Epithelial cell of prostate (primary cell): ENCODE measurements around the gene RXFP4.
A peak's percentile ranks its signal among the peaks of the same experiment; 100 is the strongest.

Experiments
- DNase-seq: peaks from one replicate; pipeline ENCODE4 v3.0.0-alpha.2; 2011; ENCODE audit warnings: low read depth, low spot score
- H3K27ac ChIP-seq: fragments of 450-650 bp; 2 replicates; pipeline ENCODE4 v1.5.1; 2017; ENCODE audit warnings: mild to moderate bottlenecking

The RXFP4 gene

GRCh38 chr1:155952505-155952890 is 11.1 kb downstream of the RXFP4 start:
- H3K27ac ChIP-seq, result peak overlapping the region; percentile 14
- no peak for DNase-seq

DNA sequence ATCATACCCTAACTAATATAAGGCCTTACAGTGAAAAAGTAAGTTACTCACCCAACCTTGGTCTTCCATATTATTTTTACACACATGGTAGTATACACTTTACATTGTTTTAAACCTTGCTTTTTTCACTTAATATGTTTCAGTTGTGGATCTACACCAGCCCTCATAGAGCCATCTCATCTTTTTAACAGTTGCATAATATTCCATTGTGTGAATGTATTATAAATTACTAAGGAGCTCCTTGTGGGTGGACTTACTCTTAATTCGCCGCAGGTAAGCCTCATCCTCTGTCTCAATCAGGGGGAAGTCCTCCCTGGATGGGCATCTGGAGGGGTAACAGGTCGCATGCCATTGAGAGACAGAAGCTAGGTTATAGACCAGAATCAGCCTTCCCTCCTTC is 13.2 kb downstream of the RXFP4 start:
- H3K27ac ChIP-seq, result no peak overlapping the region
- DNase-seq, result no peak

GRCh38 chr1:155957411-155957915 is 16.0 kb downstream of the RXFP4 start:
- no peak for DNase-seq

DNA sequence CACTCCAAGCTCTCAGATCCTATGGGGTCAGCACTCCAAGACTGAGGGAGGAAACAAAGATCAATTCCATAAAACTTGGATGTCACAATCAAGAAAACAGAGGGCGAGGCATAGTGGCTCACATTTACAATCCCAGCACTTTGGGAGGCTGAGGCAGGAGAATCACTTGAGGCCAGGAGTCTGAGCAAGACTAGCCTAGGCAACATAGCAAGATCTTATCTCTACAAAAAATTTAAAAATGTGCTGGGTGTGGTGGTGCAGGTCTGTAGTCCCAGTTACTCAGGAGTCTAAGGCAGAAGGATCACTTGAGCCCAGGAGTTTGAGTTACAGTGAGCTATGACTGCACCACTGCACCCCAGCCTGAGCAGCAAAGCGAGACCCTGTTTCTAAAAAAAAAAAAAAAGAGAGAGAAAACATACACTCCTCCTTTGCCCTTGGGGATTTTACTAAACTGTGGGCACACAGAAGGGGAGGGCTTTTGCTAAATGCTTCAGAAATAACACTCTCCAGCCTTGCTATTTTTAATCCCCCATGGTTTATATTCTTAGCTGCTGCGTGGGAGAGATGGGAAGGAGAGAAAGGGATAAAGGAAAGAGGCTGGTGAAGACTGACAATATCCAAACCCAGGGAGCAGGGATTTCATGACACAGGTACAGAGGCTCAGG is 18.8 kb downstream of the RXFP4 start:
- H3K27ac ChIP-seq, result peak overlapping the region; percentile 91
- no peak for DNase-seq

More at GRCh38 chr1:155957411-155957915, 16.0 kb downstream of the RXFP4 start:
- H3K27ac ChIP-seq, result no peak overlapping the region

DNA sequence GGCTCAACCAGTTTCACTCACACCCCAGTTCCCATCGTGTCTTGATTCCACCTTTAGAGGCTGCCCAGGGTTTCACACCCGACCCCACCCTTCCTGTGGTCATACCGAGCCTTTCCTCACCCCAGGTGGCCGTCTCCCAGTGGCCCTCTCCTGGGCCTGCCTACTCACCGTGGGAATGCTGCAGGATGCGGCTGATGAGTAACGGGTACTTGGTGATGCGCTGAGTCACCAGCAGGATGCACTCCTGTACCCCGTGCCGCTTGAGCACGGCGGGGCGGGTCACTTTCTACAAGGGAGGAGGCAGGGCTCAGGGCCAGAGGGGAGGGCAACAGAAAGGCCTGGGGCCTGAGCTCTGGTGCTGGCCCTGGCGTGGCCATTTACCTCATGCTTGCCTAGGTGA is 20.5 kb downstream of the RXFP4 start:
- peak overlapping the region; percentile 91 for H3K27ac ChIP-seq
- DNase-seq, result peak; percentile 98

DNA sequence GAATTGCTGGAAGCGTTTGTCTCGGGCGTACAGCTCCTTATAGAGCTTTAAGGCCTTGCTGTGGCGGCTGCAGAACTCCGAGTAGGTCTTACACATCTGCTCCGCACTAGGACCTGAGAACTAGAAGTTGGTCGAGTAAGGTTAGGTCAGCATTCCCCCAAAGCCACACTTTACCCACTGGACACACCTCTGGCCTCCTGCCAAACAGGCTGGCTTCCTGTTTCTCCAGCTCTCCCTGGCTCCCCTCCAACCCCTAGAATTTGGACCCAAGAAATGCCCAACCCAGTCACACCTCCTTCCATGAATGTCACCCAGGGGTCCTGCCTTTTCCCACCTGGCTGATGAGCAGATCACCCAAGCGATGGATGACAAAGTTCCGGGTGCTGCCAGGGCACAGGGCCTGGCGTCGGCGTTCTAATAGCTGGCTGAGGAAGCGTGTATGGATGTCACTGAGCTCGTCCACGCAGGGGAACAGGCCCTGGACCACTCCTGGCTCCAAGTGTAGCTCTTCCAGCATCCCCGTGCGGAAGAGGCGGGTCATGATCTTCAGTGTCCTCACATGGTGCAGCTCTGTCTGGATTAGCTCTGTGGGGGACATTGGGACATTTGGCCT is 21.3 kb downstream of the RXFP4 start:
- no peak for DNase-seq
- H3K27ac ChIP-seq, result peak overlapping the region; percentile 91

DNA sequence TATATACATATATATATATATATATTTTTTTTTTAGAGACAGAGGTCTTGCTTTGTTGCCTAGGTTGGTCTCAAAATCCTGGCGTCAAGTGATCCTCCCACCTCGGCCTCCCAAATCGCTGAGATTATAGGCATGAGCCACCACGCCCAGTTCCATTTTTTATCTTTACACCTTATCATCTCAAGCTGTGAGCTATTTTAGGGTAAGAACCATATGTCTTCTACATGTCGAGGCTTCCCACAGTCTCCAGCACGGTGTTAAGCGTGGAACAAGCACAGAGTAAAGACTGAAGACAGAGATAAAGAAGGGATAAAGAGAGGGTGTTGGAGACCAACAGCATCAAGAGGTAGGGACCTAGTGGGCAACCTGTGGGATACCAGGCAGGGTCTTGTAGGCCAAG is 22.8 kb downstream of the RXFP4 start:
- H3K27ac ChIP-seq, result peak overlapping the region; percentile 9
- no peak for DNase-seq

- DNase-seq, result no peak
- H3K27ac ChIP-seq, result peak overlapping the region; percentile 9
Measured at GRCh38 chr1:155966135-155966534, 24.7 kb downstream of the RXFP4 start.

- no peak for DNase-seq
- peak overlapping the region; percentile 13 for H3K27ac ChIP-seq
Measured at GRCh38 chr1:155966750-155967149, 25.3 kb downstream of the RXFP4 start.

DNA sequence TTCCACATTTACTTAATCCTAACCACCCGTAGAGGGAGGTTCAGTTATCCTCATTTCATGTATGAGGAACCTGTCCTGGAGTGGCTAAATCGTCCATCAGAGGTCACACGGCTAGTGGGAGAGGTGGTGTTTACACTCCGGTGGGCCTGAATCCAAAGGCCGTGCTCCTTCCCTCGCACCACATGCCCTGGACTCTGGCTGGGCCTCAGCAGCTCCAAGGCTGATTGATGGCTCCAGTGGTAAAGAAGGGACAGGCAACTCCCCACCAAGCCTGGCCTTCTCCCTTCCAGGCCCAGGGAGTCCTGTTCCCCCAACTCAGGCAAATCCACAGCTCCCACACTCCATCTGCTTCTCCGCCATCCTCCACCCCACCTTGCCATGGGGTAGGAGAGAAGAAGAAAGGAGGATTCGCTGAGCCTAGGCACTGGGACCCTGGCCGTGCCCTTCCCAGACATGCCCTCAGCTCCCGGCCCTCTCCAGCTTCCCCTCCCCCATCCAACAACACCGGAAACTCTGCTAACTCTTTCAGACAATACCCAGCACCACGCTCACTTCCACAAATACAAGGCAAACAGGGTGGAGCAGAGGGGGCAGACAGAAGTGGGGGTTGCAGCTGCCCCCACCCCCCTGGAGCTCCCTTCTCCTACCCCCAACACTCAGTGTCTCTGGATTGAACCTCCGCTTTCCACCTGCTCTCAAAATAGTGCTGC is 26.1 kb downstream of the RXFP4 start:
- DNase-seq, result no peak
- peak overlapping the region; percentile 13 for H3K27ac ChIP-seq

GRCh38 chr1:155968051-155968400 is 26.6 kb downstream of the RXFP4 start:
- H3K27ac ChIP-seq, result peak overlapping the region; percentile 13

GRCh38 chr1:155968670-155969069 is 27.2 kb downstream of the RXFP4 start:
- peak overlapping the region; percentile 13 for H3K27ac ChIP-seq
- no peak for DNase-seq

More at GRCh38 chr1:155968051-155968400, 26.6 kb downstream of the RXFP4 start:
- no peak for DNase-seq

- H3K27ac ChIP-seq, result peak overlapping the region; percentile 8
- no peak for DNase-seq
Measured at GRCh38 chr1:155969377-155969791, 27.9 kb downstream of the RXFP4 start.

DNA sequence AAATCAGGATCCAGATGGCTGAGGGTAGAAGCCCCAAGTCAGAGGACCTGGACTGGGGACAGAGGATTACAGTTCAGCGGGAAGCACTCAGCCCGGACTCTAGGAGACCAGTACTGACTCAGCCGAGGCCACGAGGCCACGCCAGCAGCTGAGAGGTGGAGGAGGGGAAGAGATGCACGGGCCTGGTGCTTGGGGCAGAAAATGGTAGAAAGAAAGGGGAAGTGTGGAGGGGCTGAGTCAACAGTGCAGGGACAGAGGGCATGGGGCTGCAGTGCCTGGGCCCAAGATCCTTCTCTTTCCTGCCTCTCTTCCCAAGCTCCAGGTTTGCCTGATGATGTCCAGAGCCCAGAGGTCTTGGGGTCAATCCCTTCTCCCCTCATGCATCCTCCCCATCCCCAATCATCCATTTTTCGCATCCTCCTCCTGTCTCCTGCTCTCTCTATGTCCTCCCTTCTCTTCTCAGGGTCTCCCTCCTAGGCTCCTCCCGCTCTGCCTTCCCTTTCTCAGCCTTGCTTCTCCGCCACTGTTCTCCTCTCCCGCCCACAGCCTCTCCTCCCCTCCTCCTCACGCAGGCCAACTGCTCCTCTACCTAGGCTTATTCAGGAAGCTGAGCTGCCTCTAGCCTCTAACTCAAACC is 29.2 kb downstream of the RXFP4 start:
- H3K27ac ChIP-seq, result peak overlapping the region; percentile 8
- DNase-seq, result no peak

DNA sequence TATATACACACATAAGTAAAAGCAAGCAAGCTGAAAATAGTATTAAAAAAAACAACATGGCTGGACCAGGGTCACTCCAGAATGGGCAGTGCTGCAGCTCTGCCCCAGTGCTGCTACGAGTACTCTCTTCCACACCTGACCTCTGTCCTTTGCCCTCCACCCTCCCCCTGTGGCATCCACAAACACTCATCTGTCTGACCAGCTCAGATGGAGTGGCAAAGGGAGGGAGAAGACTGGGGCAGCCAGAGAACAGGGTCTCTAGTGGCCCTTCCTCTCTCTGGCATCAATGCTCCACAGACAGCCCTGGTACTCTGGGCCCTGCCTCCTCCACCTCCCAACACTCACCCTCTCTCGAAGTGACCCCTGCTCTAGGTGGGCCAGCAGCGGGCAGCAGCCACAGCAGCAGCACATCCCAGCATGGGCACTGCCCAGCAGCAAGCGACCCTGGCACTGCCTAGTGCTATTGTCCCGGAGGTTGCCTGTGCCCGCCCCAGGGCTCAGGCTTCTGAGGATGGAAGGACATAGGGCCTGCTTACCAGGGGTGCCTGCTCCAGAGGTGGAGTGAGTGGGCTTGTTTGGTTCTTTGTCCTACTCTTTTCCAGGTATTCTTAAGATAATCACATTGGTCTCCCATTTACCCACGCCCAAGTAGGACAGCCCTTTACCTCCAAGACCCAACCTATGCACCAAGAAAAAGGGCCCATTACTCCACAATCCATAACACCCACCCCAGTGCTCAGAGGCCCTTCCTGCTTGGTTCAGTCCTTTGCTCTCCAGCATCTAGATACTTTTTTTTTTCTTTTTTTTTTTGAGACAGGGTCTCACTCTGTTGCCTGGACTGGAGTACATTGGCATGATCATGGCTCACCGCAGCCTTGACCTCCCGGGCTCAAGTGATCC is 30.7 kb downstream of the RXFP4 start:
- H3K27ac ChIP-seq, result no peak overlapping the region
- DNase-seq, result no peak

DNA sequence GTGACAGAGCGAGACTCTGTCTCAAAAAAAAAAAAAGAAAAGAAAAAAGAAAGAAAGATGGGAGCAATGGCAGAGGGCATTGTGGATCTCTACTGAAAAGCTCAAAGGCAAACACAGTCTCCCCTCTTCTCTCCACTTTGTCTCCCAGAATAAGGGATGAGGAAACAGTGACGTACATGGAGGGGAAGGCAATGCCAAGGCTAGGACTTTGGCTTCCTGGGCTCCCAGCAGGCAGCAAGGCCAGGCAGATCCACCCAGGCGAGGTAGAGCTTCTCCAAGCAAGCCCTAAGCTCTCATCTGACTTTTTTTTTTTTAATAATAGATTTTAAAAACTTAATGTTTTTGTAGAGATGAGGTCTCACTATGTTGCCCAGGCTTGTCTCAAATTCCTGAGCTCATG is 32.3 kb downstream of the RXFP4 start:
- H3K27ac ChIP-seq, result peak overlapping the region; percentile 97
- no peak for DNase-seq

DNA sequence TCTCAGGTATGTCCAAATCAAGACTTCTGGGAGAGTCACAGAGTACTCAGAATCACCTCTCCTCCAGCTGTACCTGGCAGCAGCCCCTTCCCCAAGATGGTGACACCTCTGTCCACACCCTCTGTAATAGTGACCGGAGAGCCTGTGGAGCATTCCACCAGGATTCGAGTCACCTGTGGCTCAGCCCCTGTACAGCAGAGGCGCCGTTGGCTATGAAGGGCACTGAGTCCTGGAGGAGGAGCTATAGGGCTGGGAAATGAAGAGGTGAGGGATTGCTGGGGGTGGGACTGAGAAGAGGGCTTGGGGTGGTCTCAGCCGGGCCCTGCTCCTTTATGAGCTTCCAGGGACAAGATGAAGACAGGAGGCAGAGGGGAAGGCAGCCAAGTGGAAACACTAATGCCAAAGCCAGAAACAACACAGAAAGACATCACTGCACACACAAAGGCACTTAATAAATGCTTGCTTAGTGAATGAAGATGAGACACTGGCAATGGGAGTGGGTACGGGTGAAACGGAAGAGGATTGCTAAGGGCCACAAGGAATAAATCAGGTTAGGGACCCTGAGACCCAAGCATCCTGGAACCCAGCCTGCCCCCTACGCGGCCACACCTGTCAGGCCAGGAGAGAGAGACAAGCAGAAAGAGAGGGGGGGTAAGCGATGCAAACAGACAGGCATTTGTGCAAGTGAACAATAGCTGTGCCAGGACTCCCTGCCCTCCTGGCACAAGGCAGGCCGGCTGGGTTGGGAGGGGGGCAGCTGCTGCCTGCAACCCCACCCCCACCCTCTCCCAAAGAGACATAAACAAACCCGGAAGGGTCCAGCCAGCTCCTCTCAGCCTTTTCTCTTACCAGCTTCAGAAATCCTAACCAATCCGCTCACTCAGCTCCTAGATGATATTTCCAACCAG is 33.0 kb downstream of the RXFP4 start:
- peak overlapping the region; percentile 97 for H3K27ac ChIP-seq
- no peak for DNase-seq

DNA sequence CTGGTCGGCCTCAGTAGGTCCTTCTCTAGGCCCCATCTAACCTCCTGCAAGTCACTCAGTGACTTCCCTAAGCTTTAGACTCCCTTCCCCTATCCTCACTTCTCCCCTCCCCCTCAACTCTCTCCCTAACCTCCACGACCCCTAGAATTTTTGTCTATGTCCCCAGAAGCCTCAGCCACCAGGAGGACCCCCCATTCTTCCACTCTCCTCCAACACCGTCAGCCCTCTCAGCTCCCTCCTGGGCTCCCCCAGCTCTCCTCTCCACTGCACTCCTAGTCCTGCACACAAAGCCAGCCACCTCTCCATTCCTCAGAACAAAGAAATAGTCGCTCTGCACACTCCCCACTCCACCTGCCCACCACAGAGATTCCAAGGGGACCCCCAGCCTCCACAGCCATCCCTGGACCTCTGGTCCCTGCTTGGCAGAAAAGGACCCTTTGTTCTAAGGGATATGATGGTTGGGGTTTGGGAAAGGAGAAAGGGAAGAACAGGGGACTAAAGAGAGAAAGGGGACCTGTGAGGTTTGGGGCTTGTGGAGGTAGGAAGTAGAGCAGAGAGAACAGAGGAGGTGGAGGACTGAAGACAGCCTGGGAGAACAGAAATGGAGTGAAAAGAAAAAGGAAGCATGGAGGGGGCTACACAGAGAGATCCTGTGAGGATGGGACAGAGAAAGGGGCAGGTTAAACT is 34.1 kb downstream of the RXFP4 start:
- DNase-seq, result no peak
- peak overlapping the region; percentile 97 for H3K27ac ChIP-seq
